Endodermal cell (in vitro differentiated cells): ENCODE data around the gene NDUFA12. TPM values are rescaled to one million over a fixed set of nuclear protein-coding genes. Genes with fewer than 3 reads are reported as not detected.
A peak's percentile ranks its signal among the peaks of the same experiment; 100 is the strongest.

Experiments used
- DNase-seq: peaks from one replicate; pipeline ENCODE4 v3.0.0-alpha.2; 2017
- H3K27ac ChIP-seq: 2 replicates; pipeline ENCODE4 v1.5.1; 2013; ENCODE audit warnings: mild to moderate bottlenecking, low read depth, low read length, moderate library complexity
- H3K27me3 ChIP-seq: 2 replicates; pipeline ENCODE4 v1.6.1; 2013; ENCODE audit warnings: mild to moderate bottlenecking, low read length, moderate library complexity; ENCODE audit not compliant: insufficient read depth, control insufficient read depth, poor library complexity, severe bottlenecking
- H3K36me3 ChIP-seq: 2 replicates; pipeline ENCODE4 v1.7.0; 2013; ENCODE audit warnings: mild to moderate bottlenecking, low read length, moderate library complexity; ENCODE audit not compliant: control insufficient read depth, insufficient read depth
- H3K4me1 ChIP-seq: one replicate; pipeline ENCODE4 v1.7.0; 2013; ENCODE audit warnings: low read length; ENCODE audit not compliant: control insufficient read depth, insufficient read depth
- H3K4me3 ChIP-seq: 2 replicates; pipeline ENCODE4 v1.5.1; 2013; ENCODE audit warnings: mild to moderate bottlenecking, low read length, moderate library complexity
- H3K9ac ChIP-seq: 2 replicates; pipeline ENCODE4 v1.6.1; 2013; ENCODE audit warnings: mild to moderate bottlenecking, low read length, moderate library complexity; ENCODE audit not compliant: poor library complexity, severe bottlenecking; ENCODE audit errors: extremely low read depth
- H3K9me3 ChIP-seq: 2 replicates; pipeline ENCODE4 v1.6.1; 2013; ENCODE audit warnings: mild to moderate bottlenecking, low read length, moderate library complexity; ENCODE audit not compliant: control insufficient read depth
- H3K27ac Mint-ChIP-seq: 2 replicates; pipeline ENCODE4 v1.8.0; 2020; ENCODE audit warnings: mixed read lengths
- H3K27me3 Mint-ChIP-seq: 2 replicates; pipeline ENCODE4 v1.8.0; 2021; ENCODE audit warnings: mild to moderate bottlenecking, mixed read lengths; ENCODE audit not compliant: insufficient read depth
- H3K36me3 Mint-ChIP-seq: 2 replicates; pipeline ENCODE4 v1.8.0; 2020; ENCODE audit warnings: low read depth, mixed read lengths
- H3K4me1 Mint-ChIP-seq: 2 replicates; pipeline ENCODE4 v1.8.0; 2020; ENCODE audit warnings: mixed read lengths
- H3K4me3 Mint-ChIP-seq: 2 replicates; pipeline ENCODE4 v1.8.0; 2020; ENCODE audit warnings: mild to moderate bottlenecking, moderate library complexity, mixed read lengths
- H3K9me3 Mint-ChIP-seq: 2 replicates; pipeline ENCODE4 v1.8.0; 2020; ENCODE audit warnings: mild to moderate bottlenecking, mixed read lengths
- WGBS, 2 experiments: methylation state at CpG; one replicate each; pipeline versions ENCODE4 v1.1.5 to v1.1.7; 2013; ENCODE audit warnings: missing lambda C conversion rate in 2 of 2, mixed read lengths in 1 of 2; ENCODE audit not compliant: insufficient coverage in 1 of 2, insufficient read length in 1 of 2; 5-methylcytosine and 5-hydroxymethylcytosine counted together
- long read RNA-seq, 4 experiments: library from polyadenylated mRNA in 2 of 4; library from RNA in 1 of 4; library from capped mRNA in 1 of 4; stranded (forward) in 3 of 4; unstranded in 1 of 4; transcript quantifications; one replicate each; pipeline ENCODE4 v2.0.0, GENCODE V29; 2020 to 2021; ENCODE audit warnings: inconsistent platforms in 1 of 4
- polyA plus RNA-seq, 2 experiments: library from polyadenylated mRNA; stranded (reverse); fragments of 50-300 nt; gene quantifications; one replicate each; pipeline ENCODE4 v1.2.3, GENCODE V29; 2013
- total RNA-seq, 2 donors: library from RNA; stranded (reverse); fragmentation: NEBNext Ultra II Directional in 1 of 2; extraction: Animal tissue kit (Norgen Biotek cat#: 25700) in 1 of 2; gene quantifications; 2 replicates in 1 of 2; 3 replicates in 1 of 2; pipeline ENCODE4 v1.2.1, GENCODE V29; 2021
- TF ChIP-seq, protein P1 (sequence below): fragments of 200-600 bp; sonication (generic); conservative IDR thresholded peaks from 2 replicates; pipeline ENCODE4 v1.5.0; 2021; ENCODE audit warnings: antibody characterized with exemption, mild to moderate bottlenecking

NDUFA12 gene
- 100 to 1,000 TPM; 113 to 131 TPM for total RNA-seq
- 151 TPM for polyA plus RNA-seq (2013, experiment 1 of 2)
- polyA plus RNA-seq (2013, experiment 2 of 2): 146 TPM
- long read RNA-seq, experiment 1, transcript NDUFA12-201 (4 exons, 635 nt): major isoform, 47 of 55 reads
- long read RNA-seq, experiment 1, partial matches to known transcripts: 1 of 55 reads
- long read RNA-seq, experiment 1, other reads (novel, unspliced or antisense): 3 of 55 reads
- long read RNA-seq, experiment 2, transcript NDUFA12-201 (4 exons, 635 nt): major isoform, 116 of 129 reads
- long read RNA-seq, experiment 2, transcript NDUFA12-206 (3 exons, 487 nt): minor isoform, 11 of 129 reads
- long read RNA-seq, experiment 2, partial matches to known transcripts: 0 of 129 reads
- long read RNA-seq, experiment 2, other reads (novel, unspliced or antisense): 2 of 129 reads
- long read RNA-seq, experiment 3, transcript NDUFA12-201 (4 exons, 635 nt): major isoform, 20 of 22 reads
- long read RNA-seq, experiment 3, partial matches to known transcripts: 0 of 22 reads
- long read RNA-seq, experiment 3, other reads (novel, unspliced or antisense): 1 of 22 reads
- long read RNA-seq, experiment 4, partial matches to known transcripts: 0 of 1 reads
- long read RNA-seq, experiment 4, other reads (novel, unspliced or antisense): 0 of 1 reads

DNA sequence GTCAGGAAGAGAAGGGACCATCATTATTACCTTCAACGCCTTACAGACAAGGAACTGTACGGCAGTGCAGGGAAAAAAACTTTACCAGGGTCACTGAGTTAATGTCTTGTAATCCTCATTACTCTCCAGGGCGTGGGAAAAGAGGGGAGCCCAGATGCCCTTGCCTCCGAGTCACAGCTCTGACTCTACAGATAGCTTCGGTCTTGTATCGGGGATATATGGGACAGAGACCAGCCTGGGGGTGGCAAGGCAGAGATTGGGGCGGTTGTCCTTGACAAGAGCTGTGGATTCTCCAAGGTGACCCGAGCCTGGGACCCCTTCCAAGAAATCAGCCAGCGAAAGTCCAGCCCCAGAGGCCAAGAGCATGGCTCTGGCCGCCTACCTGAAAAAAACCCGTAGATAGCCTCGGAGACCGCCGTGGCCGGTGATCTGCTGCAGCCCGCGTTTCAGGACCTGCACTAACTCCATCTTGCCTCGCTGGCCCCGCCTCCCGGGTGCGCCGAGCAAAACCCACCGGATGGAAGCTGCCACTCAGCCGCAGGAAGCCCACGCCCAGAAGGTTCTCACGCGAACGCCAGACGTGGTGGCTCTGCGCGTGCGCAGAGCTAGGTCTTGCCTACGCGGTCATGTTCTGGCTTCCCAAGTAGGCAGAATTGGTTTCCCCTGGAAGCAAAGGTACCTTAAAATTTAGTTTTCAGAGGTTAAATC lies at the start of gene NDUFA12:
NDUFA12 (minus strand) TSS at position 485 of the 708 bp plus-strand sequence; CDS start at position 468, 17 bp downstream.
- Mint-ChIP-seq H3K4me3 (peak within 1 kb of the TSS; percentile 97), H3K27me3 (peaks cover 6% of the 10 kb centered on the region), H3K9me3 (peaks cover 23% of the 10 kb centered on the region), H3K36me3 (peaks cover 18% of the 10 kb centered on the region), H3K27ac (peak within 1 kb of the TSS; percentile 95), H3K4me1 (peaks cover 12% of the 10 kb centered on the region)
- Histone ChIP-seq H3K36me3 (peaks cover 18% of the 10 kb centered on the region), H3K4me3 (peak within 1 kb of the TSS; percentile 98), H3K4me1 (no peaks in the 10 kb centered on the region), H3K27me3 (no peaks in the 10 kb centered on the region), H3K9me3 (peaks cover 28% of the 10 kb centered on the region), H3K27ac (no peak within 1 kb of the TSS), H3K9ac (peak within 1 kb of the TSS; percentile 86)
- peak; percentile 99 for DNase-seq
- WGBS, 2 experiments: 0 to 1% methylated on average over 19 to 34 of the region's 34 CpGs
- TF ChIP-seq, protein P1, sequence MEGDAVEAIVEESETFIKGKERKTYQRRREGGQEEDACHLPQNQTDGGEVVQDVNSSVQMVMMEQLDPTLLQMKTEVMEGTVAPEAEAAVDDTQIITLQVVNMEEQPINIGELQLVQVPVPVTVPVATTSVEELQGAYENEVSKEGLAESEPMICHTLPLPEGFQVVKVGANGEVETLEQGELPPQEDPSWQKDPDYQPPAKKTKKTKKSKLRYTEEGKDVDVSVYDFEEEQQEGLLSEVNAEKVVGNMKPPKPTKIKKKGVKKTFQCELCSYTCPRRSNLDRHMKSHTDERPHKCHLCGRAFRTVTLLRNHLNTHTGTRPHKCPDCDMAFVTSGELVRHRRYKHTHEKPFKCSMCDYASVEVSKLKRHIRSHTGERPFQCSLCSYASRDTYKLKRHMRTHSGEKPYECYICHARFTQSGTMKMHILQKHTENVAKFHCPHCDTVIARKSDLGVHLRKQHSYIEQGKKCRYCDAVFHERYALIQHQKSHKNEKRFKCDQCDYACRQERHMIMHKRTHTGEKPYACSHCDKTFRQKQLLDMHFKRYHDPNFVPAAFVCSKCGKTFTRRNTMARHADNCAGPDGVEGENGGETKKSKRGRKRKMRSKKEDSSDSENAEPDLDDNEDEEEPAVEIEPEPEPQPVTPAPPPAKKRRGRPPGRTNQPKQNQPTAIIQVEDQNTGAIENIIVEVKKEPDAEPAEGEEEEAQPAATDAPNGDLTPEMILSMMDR: no peak

- no peaks in the 10 kb centered on the region for H3K9me3 Mint-ChIP-seq
- H3K27ac Mint-ChIP-seq: no peak overlapping the region
- no peak overlapping the region for H3K4me3 ChIP-seq
- H3K36me3 ChIP-seq: peaks cover 83% of the 10 kb centered on the region
- no peak overlapping the region for H3K4me3 Mint-ChIP-seq
- no peak for DNase-seq
- no peaks in the 10 kb centered on the region for H3K27me3 ChIP-seq
- H3K9ac ChIP-seq: no peak overlapping the region
- H3K27me3 Mint-ChIP-seq: no peaks in the 10 kb centered on the region
- H3K36me3 Mint-ChIP-seq: peaks cover 63% of the 10 kb centered on the region
- H3K4me1 ChIP-seq: peaks cover 4% of the 10 kb centered on the region
- no peak overlapping the region for H3K27ac ChIP-seq
- no peaks in the 10 kb centered on the region for H3K9me3 ChIP-seq
- peaks cover 10% of the 10 kb centered on the region for H3K4me1 Mint-ChIP-seq
- 96 to 99% methylated on average over 4 of the region's 4 CpGs for WGBS, 2 experiments
- TF ChIP-seq, protein P1: no peak
Observed at GRCh38 chr12:95051241-95051640, 47.7 kb upstream of the NDUFA12 start.

GRCh38 chr12:95037906-95038305 lies 34.4 kb upstream of the NDUFA12 start:
- TF ChIP-seq, protein P1: no peak
- no peaks in the 10 kb centered on the region for H3K9me3 Mint-ChIP-seq
- Histone ChIP-seq H3K4me1 (no peaks in the 10 kb centered on the region), H3K4me3 (no peak overlapping the region), H3K27me3 (no peaks in the 10 kb centered on the region), H3K27ac (no peak overlapping the region), H3K9ac (no peak overlapping the region), H3K36me3 (peaks cover 84% of the 10 kb centered on the region), H3K9me3 (no peaks in the 10 kb centered on the region)
- WGBS, 2 experiments: no CpG with 5 or more reads among the region's 2 CpGs
- H3K27me3 Mint-ChIP-seq: no peaks in the 10 kb centered on the region
- no peaks in the 10 kb centered on the region for H3K4me1 Mint-ChIP-seq
- H3K4me3 Mint-ChIP-seq: no peak overlapping the region
- H3K27ac Mint-ChIP-seq: no peak overlapping the region
- peaks cover 35% of the 10 kb centered on the region for H3K36me3 Mint-ChIP-seq
- no peak for DNase-seq
